KMS-11 (cell line): Measurements from ENCODE around the gene KCNJ10.

ENCODE experiments used
- H2AFZ ChIP-seq: fragments of 200-600 bp; sonication (generic); 2 replicates; pipeline ENCODE4 v1.6.1; 2016; ENCODE audit warnings: antibody characterized with exemption, mixed run types, low read depth
- H3K27ac ChIP-seq: fragments of 200-600 bp; sonication (generic); 2 replicates; pipeline ENCODE4 v1.6.1; 2016; ENCODE audit warnings: mild to moderate bottlenecking, mixed run types
- H3K27me3 ChIP-seq: fragments of 200-600 bp; sonication (generic); 2 replicates; pipeline ENCODE4 v1.6.1; 2017; ENCODE audit warnings: mild to moderate bottlenecking, low read depth, mixed run types, moderate library complexity; ENCODE audit not compliant: insufficient read depth
- H3K36me3 ChIP-seq: fragments of 200-600 bp; sonication (generic); 2 replicates; pipeline ENCODE4 v1.6.1; 2017; ENCODE audit warnings: mild to moderate bottlenecking, mixed run types; ENCODE audit not compliant: insufficient read depth
- H3K4me1 ChIP-seq: fragments of 200-600 bp; sonication (generic); 2 replicates; pipeline ENCODE4 v1.6.1; 2016; ENCODE audit warnings: mild to moderate bottlenecking, low read depth, mixed run types; ENCODE audit not compliant: poor library complexity, severe bottlenecking
- H3K4me2 ChIP-seq: fragments of 200-600 bp; sonication (generic); 2 replicates; pipeline ENCODE4 v1.7.0; 2016; ENCODE audit warnings: mild to moderate bottlenecking, mixed run types
- H3K4me3 ChIP-seq: fragments of 200-600 bp; sonication (generic); IDR thresholded peaks from 2 replicates; pipeline ENCODE4 v1.6.1; 2017; ENCODE audit warnings: low read depth, low read length, mixed read lengths; ENCODE audit not compliant: insufficient read depth
- H3K79me2 ChIP-seq: fragments of 200-600 bp; sonication (generic); 2 replicates; pipeline ENCODE4 v1.6.1; 2016; ENCODE audit warnings: low read depth, mixed run types; ENCODE audit not compliant: insufficient read depth
- H3K9ac ChIP-seq: fragments of 200-600 bp; sonication (generic); 2 replicates; pipeline ENCODE4 v1.6.1; 2016; ENCODE audit warnings: mild to moderate bottlenecking, mixed run types
- H4K20me1 ChIP-seq: fragments of 200-600 bp; sonication (generic); 2 replicates; pipeline ENCODE4 v1.6.1; 2016; ENCODE audit warnings: mild to moderate bottlenecking, mixed run types; ENCODE audit not compliant: insufficient read depth
- TF ChIP-seq, protein P1 (sequence below): fragments of 200-600 bp; sonication (generic); conservative IDR thresholded peaks from 2 replicates; pipeline ENCODE4 v1.6.1; 2017; ENCODE audit warnings: low read depth, mild to moderate bottlenecking, antibody characterized with exemption, low read length, moderate library complexity, mixed read lengths

KCNJ10 gene

DNA sequence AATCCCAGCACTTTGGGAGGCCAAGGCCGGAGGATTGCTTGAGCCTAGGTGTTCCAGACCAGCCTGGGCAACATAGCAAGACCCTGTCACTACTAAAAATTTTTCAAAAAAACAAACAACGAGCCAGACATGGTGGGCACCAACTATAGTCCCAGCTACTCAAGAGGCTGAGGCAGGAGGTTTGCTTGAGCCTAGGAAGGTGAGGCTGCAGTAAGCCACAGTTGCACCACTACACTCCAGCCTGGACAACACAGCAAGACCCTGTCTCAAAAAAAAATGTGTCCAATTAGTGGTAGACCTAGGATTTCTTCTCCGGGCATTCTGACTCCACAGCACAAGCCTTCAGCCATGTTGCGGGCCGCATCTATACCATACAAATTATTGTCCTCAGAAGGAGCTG, 35.2 kb upstream of the KCNJ10 start:
- H3K4me1 ChIP-seq, result peaks cover 16% of the 10 kb centered on the region

DNA sequence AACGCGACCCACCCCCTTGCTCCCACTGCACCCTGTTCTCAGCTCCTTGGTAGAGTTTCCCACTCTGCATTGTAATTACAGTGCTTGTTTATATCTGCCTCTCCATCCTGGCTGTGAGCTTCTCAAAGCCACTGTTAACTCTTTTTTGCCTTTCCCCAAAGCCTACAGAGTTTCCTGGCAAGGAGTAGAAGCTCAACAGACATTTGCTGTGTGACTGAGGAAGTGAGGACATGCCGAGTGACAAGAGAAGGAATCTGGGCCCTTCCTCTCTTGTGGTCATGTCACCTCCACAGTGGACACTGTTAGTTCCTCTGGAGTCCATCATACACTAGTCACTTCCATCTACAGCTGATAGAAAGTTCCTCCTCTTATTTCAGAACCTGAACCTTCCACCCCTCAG, 34.5 kb upstream of the KCNJ10 start:
- Histone ChIP-seq H3K4me1 (peaks cover 20% of the 10 kb centered on the region), H3K27ac (no peak overlapping the region), H3K4me3 (no peak overlapping the region), H3K4me2 (no peak overlapping the region), H2AFZ (no peak overlapping the region), H3K9ac (no peak overlapping the region), H4K20me1 (no peaks in the 10 kb centered on the region), H3K27me3 (no peaks in the 10 kb centered on the region), H3K79me2 (no peaks in the 10 kb centered on the region), H3K36me3 (no peaks in the 10 kb centered on the region)
- TF ChIP-seq, protein P1, sequence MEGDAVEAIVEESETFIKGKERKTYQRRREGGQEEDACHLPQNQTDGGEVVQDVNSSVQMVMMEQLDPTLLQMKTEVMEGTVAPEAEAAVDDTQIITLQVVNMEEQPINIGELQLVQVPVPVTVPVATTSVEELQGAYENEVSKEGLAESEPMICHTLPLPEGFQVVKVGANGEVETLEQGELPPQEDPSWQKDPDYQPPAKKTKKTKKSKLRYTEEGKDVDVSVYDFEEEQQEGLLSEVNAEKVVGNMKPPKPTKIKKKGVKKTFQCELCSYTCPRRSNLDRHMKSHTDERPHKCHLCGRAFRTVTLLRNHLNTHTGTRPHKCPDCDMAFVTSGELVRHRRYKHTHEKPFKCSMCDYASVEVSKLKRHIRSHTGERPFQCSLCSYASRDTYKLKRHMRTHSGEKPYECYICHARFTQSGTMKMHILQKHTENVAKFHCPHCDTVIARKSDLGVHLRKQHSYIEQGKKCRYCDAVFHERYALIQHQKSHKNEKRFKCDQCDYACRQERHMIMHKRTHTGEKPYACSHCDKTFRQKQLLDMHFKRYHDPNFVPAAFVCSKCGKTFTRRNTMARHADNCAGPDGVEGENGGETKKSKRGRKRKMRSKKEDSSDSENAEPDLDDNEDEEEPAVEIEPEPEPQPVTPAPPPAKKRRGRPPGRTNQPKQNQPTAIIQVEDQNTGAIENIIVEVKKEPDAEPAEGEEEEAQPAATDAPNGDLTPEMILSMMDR, result no peak

More for the DNA sequence above, 35.2 kb upstream of the KCNJ10 start:
- H3K27me3 ChIP-seq, result no peaks in the 10 kb centered on the region
- no peaks in the 10 kb centered on the region for H3K79me2 ChIP-seq
- no peak overlapping the region for H2AFZ ChIP-seq
- H3K4me2 ChIP-seq, result no peak overlapping the region
- no peak overlapping the region for H3K27ac ChIP-seq
- no peaks in the 10 kb centered on the region for H3K36me3 ChIP-seq
- no peak overlapping the region for H3K4me3 ChIP-seq
- no peaks in the 10 kb centered on the region for H4K20me1 ChIP-seq
- H3K9ac ChIP-seq, result no peak overlapping the region
- TF ChIP-seq, protein P1, result no peak

DNA sequence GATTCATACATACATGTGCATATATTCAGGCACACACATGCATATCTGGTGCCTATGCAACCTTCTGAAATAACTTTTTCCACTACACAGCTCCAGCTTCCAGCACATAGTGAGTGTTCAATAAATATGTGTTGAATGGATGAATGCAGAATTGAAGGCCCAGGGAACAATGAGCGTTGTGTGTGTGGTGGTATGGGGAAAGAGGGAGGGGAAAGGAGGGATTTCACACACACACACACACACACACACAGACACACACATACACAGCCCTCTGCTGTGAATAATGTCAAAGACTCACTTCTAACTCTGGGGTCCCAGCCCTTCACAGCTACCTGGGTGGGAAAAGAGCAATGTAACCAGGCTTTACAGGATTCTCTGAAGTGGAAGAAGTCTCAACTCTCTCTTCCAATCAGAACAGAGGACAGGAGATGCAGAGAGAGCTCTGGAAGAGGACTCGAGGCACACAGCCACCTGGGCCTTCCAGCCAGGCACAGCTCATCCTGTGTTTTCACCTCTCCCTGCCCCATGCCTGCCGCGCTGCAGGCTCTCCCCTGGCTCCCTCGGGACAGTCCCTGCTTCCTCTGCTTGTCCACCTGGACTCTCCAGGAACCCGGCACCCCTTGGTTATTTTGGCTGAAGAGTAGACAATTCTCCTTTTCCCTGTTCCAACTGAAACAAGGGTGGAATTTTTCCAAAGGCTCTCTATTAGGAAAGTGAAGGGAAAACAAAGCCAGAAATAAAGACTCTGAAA, 33.9 kb upstream of the KCNJ10 start:
- Histone ChIP-seq H3K79me2 (no peaks in the 10 kb centered on the region), H3K27me3 (no peaks in the 10 kb centered on the region), H3K4me3 (no peak overlapping the region), H3K9ac (no peak overlapping the region), H3K4me1 (peaks cover 26% of the 10 kb centered on the region), H3K36me3 (no peaks in the 10 kb centered on the region), H2AFZ (no peak overlapping the region), H3K27ac (no peak overlapping the region), H3K4me2 (no peak overlapping the region), H4K20me1 (no peaks in the 10 kb centered on the region)
- TF ChIP-seq, protein P1, result no peak

DNA sequence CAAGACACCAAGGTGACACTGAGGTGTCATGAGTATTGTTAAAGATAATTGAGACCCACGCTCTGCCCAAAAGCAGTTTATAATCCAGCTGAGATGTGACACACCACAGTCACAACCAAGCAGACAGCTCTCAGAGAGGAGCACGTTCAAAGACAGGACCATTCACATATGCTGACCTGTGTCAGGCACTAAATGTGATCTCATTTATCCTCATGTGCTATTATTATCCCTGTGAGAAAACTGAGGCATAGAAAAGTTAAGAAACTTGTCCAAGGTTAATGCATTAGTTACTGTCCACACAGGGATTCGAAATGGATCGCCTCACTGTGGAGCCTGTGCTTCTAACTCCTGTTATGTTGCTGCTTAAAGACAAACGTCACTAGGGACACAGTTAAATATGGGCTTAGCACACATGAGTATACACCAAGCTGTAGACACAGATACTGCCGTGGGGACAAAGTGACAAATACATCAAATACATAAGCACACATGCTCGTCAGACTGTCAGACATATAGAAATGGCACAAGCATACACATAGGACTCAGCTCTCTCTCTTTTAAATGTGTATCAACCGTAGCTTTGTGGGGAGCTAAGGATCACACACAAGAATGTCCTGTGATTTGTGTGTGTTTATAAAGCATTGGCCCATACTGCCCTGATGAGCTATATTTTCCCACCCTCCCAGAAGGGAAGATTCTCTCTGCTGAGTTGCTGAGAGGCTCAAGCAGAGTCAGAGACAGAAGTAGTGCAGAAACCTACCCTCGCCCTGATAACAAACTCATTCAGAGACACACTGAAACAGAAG, 32.0 kb upstream of the KCNJ10 start:
- Histone ChIP-seq H3K4me3 (peak overlapping the region; percentile 83), H3K4me1 (peaks cover 36% of the 10 kb centered on the region), H3K9ac (peak overlapping the region; percentile 66; the same call in 1 of the 2 replicates), H3K27me3 (no peaks in the 10 kb centered on the region), H2AFZ (peak overlapping the region; percentile 94), H3K36me3 (no peaks in the 10 kb centered on the region), H3K79me2 (peaks cover 12% of the 10 kb centered on the region; the same call in 1 of the 2 replicates), H4K20me1 (no peaks in the 10 kb centered on the region), H3K4me2 (peak overlapping the region; percentile 62), H3K27ac (no peak overlapping the region; the same call in 1 of the 2 replicates)
- TF ChIP-seq, protein P1, result no peak
